Measurements from ENCODE around the gene DCXR.

DCXR gene

DNA sequence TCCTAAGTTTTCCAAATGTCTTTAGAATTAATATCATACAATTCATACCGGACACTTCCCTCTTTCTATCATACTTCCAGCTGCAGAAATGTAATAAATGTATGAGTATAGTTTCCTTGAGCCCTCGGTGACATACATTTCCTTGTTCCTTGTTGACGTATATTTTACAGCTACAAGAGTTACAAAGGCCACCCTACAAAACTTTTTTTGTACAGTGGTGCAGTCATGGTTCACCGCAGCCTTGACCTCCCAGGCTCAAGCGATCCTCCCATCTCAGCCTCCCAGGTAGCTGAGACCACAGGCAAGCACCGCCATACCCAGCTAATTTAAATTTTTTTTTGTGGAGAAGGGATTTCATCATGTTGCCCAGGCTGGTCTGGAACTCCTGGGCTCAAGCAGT is 35.3 kb upstream of the DCXR start:
- no peak for DNase-seq

DNA sequence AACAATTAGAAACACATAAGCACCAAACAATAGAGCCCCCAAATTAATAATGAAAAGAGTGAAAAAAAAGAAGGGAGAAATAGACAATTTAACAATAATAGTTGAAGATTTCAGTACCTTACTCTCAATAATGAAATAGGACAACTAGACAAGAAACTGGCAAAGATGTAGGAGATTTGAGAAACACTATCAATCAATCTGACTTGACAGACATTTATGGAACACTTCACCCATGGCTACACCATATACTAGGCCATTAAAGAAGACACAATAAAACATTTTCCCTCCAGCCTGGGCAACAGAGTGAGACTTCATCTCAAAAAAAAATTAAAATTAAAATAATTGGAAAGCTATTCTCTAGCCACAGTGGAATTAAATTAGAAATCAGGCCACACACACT is 33.1 kb upstream of the DCXR start:
- DNase-seq: no peak

DNA sequence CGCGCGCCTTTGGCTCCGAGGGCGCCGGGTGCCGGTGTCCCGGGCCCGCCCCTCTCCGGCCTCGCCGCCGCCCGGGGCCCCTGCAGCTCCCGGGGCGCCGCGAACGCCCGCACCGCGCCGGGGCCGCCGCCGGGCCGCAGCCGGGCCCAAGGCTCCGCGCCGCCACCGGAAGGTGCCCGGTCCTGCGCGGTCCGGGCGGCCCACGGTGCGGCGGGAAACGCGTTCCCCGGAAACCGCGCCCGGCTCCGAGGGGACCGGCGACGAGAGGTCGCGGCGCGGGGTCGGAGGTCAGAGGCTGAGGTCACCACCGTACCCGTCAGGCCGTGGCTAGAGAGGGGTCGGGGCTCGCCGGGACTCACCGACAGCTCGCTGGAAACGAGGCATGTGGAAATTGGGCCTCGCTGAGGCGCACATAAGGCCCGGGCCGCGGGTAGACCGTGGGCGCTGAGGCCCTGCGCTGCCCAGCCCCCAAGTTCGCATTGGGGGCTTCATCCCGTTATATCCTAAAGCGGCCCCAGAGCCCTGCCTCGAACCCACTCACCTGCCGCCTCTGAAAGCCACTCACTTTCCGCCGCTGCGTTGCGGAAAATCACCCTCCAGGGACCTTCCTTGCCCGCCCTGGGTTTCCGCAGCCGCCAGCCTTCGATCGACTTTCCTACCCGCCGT is 28.3 kb upstream of the DCXR start, which contains the start of gene DUS1L:
TSS of gene DUS1L (minus strand) at position 167 of the 666 bp plus-strand sequence. CDS start 745 bp downstream, outside the sequence.
- DNase-seq: peak in 1 of 2 donors; percentile 55

DNA sequence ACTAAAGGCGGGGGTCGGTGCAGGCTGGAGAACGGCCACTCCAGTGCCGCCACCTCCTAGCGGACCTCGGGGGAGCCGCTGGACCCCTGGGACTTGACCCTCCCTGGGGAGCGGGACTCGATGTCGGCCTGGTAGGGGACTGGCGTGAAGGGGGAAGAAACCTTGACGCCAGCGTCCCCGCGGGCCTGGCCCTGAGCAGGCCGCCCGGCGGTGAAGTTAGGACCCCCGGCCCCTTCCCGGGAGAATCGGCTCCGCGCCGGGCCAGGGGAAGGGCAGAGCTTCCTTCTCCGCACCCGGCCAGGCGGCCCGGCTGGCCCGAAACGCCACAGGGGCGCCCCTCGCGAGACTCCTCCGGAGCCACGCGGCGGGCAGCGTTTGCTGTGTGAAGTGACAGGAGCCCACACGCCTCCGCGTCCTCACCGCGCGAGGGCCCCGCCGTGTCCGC is 27.7 kb upstream of the DCXR start:
- no peak for DNase-seq

DNA sequence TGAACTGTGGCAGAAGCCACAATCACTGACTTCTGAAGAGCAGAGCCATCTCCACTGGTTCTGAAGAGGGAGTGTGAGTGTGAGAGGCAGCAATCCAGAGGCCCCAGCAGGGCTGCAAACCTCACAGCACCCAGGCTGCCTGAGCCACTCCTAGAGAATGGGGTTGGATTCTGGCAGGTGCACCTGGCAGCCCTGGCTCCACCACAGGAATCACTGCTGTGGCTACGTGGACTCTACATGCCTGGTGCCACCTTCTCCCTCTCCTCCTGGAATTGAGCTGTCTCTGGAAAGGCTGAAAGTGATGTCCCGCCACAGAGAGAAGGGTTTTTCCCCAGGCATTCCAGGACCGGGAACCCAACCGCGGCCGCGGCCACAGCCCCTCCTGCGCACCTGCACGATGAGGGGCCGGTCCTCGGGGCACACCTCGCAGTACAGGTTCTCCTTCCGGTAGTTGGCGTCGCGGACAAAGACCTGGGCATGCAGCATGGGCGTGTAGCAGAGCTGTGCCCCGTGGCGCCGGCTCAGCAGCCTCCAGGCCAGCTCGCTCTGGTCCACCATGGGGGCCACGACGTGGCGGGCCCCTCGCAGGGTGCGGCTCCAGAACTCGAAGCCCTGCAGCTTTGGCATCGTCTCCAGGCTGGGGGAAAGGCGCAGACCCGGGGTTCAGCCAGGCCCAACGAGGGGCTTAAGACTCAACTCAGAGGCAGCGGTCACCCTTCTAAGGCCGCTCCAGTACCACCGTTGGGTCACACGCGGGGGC is 27.1 kb upstream of the DCXR start:
- DNase-seq: no peak

DNA sequence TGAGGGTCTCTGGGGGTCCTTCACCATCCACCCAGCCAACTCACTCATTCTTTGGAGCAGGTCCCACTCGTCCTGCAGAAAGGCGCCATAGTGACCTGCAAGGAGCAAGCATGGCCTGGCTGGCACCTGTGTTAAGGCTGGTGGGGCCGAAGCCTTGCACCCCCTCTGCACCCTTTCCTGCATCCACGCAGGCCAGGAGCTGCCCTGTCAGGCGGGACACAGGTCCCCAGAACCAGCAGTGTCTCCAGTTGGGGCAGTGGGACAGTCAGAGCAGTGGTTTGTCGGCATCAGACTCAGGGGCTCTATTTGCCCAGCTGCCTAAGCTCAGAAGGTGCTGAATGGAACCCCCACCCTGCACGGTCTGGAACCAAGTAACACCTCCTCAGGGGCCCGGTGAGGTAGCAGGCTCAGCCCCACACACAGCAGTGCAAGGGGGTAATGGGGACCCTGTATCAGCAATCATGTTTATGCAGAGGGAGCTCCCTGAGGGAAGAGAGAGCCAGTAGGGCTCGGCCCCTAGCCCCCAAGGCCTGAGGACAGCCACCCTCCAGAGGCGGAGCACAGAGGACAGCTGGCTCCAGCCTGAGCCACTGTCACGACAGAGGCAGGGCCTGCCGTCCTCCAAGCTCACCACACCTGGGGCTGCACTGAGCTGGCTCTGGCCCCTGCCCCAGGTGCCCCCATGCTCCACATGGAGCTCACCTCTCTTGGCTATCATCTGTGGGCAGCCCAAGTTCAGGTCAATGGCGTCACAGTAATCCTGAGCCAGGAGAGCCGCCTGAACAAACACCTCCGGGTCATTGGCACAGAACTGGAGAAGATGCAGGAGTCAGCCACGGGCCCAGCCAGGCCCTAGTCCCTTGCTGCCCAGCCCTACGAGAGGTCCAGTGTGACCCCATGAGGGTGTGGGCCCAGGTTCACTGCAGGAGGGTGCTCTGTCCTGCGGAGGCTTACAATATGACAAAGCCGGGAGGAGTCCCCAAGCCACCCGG is 26.2 kb upstream of the DCXR start:
- DNase-seq: no peak

DNA sequence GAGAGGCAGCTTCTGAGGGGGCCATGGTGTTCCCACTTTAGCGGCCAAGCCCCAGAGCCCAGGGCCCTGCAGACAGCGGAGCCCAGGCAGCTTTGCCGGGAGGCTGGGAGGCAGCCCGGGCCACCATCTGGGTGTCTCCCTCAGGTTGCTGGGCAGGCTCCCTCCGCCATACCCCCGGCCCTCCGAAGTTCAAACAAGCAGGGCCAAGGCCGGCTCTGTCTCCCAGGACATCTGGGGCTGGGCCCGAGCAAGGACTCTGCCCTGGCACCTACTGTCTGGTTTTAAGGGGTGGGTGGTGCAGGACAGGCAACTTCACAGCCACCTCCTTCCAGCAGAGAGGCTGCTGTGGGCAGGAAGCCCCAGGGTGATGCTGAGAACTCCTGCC is 25.5 kb upstream of the DCXR start:
- DNase-seq: no peak

DNA sequence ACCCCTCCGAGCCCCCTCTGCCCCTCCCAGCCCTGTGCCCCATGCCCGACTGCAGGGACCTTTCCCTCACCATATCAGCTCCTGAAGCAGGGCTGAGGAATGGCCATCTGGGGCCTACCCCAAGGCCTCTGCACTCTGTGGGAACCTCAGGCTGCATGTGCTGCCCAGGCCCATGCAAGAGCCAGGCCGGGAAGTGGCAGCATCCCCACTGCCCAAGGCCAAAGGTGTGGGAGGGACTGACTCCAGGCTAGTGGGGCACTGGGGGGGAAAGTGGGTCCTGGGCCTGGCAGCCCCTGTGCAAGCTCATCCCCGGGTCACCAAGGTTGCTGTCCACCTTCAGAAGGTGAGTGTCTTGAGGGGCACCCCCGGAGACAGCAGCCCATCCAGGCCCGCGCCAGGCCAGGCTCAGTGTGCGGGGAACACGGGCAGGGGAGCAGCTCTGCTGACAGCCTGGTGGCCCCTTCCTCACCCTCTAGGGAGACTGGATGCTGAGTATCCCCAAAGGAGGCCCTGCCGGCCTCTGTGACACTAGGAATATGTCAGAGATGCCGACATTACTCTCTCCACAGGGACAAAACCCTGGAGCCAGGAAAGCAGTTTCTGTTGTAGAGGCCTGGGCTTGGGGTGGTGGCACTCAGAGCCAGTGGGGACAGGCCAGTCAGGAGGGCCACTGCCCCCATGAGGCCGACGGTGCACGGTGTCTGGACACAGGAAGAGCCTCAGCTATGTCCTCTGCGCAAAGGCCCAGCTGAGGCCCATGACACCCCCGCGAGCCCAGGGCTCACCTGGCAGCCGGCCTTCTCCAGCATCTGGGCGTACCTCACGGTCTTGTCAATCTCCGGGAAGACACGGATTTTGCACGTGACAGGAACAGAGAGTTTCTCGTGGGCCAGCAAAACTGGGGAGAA is 24.8 kb upstream of the DCXR start:
- no peak for DNase-seq

DNA sequence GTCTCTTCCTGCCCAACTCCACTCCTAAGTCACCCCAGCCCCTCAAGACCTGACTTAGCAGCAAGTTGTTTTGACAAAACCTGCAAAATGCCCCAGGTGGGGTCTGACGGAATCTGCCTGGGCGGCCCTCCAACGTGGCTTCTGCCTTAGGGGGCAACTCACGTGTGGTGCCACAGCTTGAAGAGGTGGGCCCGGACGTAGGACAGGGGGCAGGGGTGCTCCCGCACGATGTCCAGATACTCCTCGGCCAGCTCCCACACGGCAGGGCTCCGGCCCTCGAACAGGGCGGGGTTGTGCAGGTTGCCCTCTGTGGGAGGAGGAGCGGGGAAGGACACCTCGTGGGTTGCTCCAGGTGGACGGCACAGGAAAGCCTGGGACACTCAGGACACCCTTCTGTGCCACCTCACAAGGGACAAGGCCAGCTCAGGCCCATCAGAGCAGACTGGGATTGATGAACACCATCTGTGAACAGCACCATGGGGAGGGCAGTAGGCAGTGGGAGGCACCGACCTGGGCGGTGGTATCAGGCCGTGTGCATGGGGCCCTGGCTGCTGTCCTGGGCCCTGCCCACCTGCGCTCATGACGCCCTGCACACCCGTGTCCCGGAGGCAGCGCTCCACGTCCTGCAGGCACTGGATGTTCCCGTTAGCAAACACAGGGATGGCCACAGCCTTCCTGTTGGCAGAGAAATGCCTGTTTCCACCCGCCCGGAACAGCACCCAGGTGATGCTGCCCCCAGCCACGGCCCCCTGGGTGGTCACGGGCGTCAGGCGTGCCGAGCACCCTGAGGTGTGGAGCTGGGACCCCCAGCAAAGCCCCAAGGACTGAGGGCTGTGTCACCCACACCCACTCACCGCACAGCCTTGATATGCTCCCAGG is 23.8 kb upstream of the DCXR start:
- DNase-seq: no peak

DNA sequence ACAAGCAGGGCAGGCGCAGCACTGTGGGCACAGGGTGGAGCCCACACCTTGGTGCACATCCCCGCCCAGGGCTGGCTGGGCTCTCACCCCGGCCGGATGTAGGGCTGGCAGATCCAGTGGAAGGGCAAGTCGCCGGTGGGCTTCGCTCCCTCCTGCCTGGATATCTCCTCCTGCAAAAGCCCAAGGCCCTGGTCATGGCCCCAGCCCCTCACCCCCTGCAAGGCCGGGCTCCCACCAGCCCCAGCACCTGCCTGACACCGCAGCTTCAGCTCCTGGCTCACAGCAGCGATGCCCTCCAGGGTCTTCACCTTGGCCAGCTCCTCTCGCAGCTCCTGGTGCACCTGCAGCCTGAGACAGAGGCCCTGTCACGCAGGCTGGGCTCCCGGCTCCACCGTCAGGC is 23.1 kb upstream of the DCXR start:
- no peak for DNase-seq

DNA sequence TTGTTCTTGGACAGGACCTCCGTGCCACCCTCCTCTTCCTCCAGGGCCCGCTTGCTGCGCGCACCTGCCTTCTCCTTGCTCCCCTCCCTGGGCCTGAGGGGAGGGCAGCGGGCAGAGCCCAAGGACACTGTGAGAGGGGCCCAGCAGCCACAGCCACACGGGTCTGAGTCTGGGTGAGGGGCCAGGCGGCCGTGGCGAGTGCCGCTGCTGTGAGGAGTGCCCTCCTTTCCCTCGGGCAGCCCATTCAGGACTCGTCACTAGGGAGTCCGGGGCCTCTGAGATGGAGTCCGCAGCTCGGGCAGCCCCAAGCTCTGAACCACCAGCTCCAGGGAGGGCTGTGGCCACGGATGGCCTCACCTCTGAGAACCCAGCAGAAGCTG is 22.5 kb upstream of the DCXR start:
- DNase-seq: no peak

DNA sequence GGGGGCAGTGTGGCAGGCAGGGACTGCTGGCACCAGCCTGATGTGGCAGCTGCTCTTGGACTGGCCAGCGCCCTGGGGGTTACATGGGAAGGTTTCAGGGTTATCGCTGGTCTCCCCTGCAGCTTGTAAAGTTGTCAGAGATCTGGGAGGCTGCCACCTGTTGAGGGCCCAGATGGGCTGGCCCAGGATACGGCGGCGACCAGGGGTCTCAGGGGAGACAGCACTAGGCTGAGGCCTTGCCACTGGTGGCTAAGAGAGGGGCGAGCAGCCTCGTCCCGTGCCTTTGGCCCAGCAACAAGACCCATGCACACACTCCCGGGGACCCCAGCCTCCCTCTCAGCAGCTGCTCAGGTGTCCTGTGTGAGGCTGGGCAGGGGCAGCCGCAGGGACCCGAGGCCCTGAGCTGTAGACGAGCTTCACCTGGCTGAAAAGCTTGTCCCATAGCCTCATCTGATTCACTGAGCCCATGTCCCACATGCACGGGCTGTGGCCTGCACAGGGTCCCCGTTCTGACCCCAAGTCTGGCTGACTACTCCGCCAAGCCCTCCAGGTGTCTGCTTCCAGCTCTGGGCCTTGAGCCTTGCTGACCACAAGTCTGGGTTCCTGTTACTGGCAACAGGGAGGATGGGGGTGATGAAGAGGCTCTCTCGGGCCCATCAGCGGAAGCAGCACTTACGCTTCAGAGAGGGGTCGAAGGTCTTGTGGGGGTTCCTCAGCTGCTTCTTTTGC is 21.9 kb upstream of the DCXR start:
- no peak for DNase-seq

DNA sequence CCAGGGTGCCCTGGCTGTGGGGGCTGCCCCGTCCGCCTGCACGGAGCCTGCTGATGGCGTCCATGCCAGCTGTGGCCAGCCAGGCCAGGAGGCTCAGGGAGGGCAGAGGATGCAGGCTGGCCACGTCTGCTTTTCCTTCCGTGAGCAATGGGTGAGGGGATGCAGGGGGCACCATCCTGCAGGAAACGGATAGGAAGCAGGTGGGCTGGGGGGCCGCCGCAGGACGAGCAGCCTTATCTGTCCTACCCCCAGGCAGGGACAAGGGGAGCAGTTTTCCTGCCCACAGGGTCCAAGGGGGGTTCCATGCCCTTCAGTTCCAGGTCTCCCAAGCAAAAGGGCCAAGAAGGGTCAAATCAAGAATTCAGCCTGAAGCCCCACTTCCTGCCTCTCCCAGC is 21.4 kb upstream of the DCXR start:
- DNase-seq: no peak

DNA sequence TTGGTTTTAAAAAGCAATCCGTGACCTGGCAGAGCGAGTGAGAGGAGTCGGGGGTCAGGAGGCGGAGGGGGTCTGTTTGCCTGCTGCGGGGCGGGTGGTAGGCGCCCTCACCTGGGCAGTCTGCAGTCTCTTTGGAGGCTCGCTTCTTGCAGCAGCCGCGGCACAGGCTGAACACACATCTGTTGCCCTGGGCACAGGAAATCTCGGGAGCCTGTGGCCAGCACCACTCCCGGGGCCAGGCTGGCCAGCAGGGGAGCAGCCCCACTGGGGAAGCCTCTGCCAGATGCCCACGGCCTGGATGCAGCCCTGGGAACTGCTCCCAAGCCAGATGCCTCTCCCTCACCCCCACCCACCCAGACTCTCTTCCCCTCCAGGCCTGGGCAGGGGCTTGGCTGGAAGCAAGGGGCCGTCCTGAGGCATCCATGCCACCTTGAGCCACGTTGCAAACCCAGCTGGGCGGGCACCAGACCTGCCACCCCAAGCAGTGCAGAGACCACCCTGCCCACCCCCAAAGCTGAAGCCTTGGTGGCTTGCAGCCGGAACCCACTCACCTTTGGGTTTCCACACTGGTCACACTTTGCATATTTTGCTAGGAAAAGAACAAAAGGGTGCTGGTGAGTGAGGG is 20.8 kb upstream of the DCXR start:
- no peak for DNase-seq

DNA sequence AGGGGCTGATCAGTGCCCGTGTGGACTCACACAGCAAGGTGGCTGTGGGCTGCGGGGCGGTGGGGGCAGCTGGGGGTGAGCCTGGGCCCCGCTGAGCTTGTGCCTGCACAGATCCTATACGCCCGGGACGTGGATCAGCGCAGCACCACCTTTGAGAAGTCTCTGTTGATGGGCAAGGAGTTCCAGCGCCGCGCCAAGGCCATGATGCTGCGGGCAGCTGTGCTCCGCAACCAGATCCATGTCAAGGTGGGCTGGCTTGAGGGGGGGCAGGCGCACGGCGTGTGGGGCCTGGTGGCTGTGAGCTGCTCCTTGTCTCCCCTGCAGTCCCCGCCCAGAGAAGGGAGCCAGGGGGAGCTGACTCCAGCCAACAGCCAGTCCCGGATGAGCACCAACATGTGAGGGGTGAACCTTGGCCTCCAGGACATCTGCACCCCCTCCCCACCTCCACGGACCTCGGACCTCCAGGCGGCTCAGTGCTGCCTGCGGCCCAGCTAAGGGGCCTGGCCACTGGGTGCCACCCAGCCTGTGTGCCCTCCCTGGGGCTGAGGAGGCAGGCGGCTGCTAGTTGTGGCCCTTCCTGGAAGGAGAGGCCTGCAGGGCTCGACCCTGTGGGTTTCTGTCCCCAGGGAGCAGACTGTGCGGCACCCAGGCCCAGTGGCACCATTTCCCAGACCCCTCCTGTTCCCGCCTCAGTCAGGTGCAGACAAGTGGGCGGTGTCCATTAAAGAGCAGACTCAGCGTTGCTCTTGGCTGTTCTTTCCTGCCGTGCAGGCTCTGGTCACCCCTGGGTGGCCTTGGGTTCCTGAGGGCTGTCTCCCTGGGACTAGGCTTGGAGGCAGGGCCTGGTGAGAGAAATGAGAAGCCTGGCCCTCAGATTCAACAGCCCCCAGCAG is 19.5 kb upstream of the DCXR start:
- no peak for DNase-seq

DNA sequence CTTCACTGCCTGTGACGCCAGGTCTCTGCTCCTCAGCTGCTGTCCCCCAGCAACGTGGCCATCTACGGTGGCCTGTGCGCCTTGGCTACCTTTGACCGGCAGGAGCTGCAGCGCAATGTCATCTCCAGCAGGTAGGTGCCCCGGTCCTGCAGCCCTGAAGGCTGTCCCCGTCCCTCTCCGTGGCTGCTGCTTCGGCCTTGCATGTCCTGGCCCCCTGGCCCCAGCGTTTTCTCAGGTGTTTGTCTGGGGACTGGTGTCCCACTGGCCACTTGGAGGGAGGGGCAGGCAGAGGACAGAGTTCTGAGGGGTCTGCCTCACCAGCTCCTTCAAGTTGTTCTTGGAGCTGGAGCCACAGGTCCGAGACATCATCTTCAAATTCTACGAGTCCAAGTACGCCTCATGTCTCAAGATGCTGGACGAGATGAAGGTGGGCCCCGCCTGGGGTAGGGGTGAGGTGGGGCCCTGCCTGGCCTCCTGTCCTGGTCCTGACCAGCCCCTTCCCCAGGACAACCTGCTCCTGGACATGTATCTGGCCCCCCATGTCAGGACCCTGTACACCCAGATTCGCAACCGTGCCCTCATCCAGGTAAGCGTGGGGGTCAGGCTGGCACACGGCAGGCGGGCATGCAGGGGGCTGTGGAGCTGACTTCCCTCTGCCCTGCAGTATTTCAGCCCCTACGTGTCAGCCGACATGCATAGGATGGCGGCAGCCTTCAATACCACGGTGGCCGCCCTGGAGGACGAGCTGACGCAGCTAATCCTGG is 18.6 kb upstream of the DCXR start:
- DNase-seq: no peak

DNA sequence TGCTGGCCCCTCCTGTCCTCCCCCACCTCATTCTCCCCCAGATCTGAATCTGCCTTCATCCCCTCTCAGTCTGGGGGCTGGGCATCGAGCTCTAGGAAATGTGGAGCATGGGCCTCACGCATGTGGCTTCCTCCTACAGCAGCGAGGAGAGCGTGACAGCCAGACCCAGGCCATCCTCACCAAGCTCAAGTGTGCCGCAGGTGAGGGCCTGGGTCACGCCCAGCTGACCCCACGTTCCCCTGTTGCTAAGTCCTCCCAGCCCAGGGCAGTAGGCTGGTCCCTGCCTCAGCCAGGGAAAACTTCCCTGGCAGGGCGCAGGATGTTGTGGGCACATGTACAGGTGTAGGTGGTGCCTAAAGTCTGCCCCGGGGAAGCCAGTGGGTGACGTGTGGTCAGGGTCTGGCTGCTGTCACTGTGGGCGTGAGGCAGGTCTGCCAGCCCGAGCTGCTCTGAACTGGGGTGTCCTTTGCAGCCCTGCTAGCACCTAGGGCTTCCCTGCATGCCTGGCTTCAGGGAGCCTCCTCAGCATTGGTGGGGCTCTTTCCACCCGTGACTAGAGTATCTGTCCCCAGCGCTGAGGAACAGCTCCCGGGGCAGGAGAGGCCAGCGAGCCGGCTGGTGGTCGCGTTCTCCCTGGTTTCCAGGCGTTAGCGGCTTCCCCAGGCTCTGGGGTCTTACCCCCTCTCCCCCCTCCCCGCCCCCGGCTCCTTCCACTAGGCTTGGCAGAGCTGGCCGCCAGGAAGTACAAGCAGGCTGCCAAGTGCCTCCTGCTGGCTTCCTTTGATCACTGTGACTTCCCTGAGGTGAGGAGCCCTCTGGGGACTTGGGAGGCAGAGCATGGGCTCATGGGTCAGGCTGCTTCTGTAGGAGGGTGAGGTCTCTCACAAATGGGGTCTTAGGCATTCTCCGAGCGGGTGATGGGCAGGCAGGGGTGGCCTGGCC is 17.8 kb upstream of the DCXR start:
- no peak for DNase-seq

Data from hippocampal formation (tissue), 2 donors.